Glomerular visceral epithelial cell (primary cell): Measurements from ENCODE around the gene UTY.

ENCODE experiments used
- DNase-seq: peaks from one replicate; pipeline ENCODE4 v3.0.0-alpha.2; 2016; ENCODE audit errors: extremely low spot score

The UTY gene

DNA sequence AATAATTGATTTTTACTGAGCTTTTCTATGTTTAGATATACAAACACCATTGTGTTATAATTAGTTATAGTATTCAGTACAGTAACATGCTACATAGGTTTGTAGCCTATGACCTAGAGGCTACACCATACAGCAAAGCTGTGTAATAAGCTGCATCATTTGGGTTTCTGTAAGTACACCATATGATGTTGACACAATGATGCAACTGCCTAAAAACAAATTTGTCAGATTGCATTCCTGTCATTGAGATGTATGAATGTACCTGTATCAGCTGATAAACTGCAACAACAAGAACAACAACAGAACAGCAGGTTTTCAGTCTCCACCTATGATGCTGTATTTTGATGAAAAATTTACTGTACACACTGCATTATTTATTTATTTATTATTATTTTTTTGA, 64.3 kb downstream of the UTY start:
- DNase-seq, result no peak

DNA sequence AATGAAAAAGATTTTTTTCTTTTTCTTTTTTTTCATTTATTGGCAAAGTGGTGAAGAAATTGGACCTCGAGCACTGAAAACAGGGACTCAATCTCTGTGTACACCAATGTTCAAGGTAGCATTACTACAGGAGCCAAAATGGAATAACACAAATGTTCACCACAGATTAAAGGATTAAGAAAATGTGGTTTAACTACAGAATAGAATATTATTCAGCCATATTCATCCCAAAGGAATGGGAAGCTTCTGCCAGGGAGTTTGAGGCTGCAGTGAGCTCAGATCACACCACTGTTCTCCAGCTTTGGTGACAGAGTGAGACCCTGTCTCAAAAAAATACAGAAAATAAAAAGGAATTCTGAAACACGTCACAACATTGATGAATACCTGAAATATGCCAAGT, 81.0 kb downstream of the UTY start:
- DNase-seq, result no peak

DNA sequence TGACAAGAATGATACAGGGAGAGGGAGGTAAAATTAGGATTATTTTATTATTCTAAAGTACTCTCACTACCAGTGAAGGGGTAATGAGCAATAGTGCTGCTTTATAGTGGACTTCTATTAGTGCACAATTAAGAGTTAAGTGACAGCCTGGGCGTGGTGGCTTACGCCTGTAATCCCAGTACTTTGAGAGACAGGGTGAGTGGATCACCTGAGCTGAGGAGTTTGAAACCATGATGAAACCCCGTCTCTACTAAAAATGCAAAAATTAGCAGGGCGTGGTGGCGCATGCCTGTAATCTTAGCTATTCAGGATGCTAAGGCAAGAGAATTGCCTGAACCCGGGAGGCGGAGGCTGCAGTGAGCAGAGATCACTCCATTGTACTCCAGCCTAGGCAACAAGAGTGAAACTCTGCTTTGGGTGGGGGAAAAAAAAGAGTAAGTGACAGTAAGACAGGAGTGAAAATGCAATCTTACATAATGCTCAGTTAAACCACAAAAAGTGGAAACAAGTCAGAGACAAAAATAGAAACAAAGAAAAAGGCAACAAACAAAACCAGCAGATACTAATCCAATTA, 98.6 kb downstream of the UTY start:
- DNase-seq, result no peak

DNA sequence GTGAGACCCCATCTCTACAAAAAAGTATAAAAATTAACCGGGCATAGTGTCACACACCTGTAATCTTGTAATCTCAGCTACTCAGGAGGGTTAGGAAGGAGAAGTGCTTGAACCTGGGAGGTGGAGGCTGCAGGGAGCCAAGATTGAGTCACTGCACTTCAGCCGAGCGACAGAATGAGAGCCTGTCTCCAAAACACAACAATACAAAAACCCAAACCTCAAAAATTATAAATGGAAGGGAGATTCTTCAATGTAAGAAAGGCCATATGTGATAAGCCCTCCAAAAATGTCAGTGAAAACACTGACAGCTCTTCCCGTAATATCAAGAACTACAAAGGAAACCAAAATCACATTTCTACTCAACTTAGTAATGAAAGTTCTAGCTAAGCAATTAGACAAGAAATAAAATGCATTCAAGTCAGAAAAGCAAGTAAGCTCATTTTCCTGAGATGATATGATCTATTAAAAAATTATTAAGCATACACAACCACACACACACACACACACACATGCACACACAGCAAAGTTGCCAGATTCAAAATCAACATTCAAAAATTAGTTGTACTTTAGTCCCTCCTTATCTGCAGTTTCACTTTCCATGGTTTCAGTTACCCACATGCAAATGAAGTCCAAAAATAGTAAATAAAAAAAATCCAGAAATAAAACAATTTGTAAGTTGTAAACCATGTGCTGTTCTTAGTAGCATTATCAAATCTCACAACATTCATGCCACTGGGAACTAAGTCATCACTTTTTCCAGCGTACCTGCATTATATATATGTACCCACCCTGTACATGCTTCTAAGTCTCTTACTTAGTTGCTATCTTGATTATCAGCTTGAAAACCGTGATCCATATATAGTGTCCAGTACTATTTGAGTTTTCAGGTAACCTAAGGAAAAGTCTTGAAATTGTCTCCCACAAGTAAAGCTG, 108.7 kb downstream of the UTY start:
- DNase-seq, result no peak

DNA sequence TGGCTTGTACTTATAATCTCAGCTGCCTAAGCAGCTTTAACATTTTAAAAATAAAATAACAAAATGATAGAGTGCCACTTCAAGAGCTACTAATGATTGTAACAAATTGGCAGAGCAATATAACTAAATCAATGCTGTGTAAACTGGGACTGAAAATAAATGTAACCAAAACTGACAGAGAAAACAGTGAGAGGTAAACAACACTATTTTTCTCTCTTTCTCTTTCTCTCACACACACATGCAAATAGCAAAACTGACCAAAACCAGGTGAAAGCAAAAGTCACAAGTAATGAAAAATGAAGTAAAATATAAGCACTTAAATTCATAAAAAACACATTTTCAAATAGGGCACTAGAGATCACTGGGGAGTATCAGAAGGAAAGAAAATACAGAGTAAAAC, 109.6 kb downstream of the UTY start:
- DNase-seq, result no peak

DNA sequence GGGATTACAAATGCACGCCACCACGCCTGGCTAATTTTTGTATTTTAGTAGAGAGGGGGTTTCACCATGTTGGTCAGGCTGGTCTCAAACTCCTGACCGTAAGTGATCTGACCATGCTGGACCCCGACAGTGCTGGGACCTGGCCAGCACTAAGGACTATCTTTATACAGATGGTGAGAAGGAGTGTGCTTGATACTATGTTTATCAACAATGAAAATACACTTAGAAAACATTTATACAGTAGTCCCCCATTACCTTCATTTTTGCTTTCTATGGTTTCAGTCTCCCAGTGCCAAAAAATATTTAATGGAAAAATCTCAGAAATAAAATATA, 111.4 kb downstream of the UTY start:
- no peak for DNase-seq

DNA sequence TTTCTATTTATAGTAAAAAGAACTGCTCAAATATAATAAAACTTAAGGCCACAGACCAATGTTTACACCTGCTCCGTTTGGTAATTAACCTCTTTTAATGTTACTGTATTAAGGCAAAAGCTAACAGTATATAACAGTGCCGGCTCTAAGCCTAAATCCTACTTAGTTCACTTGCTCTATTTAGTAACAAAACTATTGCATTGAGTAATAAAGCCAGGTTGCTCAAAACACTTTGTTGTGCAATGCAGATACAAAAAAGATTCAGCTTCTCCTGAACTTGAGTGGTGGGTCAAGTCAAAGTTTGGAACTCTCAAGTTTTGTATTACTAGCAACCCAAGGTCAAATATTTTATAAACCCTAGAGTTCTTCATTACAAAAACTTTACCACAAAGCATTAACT, 116.2 kb downstream of the UTY start:
- DNase-seq, result no peak

DNA sequence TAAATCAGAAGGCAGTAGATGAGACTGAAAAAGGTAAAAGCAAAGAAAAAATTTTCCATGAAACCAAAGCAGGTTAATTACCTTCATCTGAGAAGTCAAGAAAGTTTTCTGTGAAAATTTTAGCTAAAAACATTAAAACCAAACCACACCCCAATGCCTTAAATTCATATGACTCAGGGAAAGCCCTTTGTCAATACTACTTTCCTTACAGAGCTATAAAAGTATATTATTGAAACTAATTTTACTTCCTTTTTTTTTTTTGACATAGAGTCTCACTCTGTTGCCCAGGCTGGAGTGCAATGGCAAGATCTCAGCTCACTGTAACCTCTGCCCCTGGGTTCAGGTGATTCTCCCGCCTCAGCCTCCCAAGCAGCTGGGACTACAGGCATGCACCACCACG, 117.2 kb downstream of the UTY start:
- DNase-seq, result no peak

DNA sequence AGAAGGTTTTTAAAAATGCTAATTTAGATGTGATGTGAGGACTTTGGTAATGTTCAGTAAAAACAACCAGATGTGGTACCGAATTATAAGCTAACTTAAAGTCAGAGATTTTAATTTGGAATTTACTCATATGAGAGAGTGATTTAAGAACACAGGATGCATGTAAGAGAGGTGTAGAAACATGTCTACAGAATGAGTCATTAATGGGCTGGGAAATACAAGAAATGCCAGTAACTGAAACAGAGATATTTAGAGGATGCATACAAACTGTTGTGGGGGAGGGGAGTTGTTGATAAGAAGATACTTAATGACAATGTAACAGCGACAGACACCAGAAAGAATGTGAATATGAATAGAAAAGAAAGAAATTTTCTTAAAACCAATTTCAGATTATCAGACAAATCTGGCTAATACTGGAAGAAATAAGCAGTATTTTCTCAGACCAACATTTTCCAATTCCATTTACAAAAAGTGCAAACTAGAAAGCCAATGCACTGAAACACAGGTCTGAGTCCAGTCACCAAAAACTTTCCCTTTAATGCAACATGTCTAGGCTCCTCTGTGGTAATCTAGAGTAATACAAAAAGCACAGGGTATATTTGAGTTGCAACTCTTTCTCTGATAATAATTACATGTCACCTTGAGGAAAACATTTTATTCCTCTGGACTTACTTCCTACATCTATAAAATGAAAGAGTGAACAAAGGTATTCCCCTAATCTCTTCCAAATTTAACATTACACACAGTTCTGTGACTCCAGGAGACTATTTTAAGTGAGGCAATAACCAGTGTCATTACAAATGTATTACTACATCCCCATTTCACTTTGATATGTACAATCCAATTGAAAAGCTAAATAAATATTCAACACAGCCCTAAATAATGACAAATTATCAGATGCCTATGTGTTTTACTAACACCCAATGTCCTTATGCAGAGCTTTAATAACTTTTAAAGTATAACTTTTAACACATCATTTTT, 117.9 kb downstream of the UTY start:
- DNase-seq, result peak; percentile 15

DNA sequence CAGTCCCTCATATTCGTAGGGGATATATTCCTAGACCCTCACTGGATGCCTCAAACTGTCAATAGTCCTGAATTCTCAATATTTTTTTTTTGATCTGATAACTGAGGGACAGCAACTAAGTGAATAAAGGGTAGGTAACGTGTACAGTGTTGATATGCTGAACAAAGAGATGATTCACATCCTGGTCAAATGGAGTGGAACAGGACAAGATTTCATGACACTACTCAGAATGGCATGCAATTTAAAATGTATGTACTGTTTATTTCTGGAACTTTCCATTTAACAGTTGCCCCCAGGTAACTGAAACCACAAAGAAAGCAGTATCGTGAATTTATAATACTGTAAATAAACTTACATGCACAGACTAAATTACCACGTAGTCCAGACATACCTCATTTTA, 128.4 kb downstream of the UTY start:
- DNase-seq, result no peak

DNA sequence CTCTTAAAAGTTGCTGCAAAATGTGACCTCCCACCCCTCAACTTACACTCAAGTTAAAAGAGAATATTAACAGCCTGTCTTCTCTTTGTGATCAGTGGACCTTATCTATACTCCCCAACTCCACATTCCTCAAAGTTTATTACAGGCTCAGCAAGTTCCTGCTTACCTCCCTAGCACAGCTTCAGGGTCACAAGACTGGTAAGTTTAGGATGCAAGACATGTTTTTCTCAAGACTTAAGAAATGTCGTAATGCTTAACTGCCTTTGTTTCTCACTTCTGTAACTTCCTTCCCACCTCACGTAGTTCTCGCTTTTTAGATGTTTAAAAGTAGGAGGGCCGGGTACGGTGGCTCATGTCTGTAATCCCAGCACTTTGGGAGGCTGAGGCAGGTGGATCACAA, 132.7 kb downstream of the UTY start:
- no peak for DNase-seq

DNA sequence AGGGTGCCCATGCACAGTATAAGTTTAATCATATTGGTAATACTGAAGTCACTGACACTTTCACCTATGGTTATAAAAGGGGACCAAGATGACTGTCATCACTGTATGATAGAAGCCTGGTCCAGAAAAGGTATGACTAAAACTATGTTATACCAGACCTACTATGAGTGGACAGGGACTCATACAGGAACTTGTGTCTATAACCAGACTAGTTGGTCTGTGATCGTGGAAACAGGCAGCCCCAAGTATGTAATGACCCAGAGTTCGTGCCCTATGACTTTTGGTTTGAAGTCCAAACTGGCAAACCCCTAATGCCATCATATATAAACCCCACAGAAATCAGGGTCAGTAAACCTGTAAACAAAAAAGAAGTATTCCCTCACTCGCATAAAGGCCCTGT, 134.3 kb downstream of the UTY start:
- no peak for DNase-seq

DNA sequence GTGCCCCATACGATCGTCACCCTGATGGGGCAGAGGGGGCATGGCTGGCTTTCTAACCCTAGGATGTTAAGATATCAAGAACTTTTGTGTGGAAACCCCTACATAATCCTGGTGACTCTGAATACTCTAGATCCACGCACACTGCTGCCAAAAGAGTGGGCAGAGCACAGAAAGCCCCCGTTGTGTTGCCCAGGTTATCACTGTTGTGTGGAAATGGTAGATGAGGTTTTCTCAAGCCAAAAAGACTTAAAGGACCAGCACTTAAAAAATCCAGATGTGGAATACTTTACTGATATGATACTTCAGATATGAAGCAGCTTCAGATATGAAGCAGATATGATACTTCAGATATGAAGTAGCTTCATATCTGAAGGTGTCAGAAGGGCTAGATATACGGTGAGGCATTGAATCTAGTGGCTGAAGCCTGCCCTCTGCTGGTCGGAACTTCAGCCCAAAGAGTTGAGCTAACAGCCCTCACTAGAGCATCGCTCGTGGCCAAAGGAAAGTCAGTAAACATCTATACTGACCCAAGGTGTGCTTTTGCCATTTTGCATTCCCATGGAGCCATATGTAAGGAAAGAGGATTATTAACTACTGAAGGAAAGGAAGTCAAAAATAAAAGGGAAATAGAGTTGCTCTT, 136.4 kb downstream of the UTY start:
- peak; percentile 34 for DNase-seq

DNA sequence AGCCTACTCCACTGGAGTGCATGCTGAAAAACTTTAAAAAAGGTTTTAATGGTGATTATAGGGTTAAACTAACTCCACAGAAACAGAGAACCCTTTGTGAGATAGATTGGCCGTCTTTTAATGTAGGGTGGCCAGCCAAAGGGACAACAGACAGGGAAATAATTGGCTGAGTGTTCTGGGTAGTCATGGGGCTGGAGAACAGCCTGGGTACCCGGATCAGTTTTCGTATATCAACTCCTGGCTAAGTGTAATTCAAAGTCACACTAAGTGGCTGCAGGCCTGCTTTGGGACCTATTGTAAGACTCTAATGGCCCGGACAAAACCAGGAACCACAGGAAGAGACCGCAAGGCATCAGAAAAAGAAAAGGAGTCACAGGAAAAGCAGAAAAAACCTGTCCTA, 139.9 kb downstream of the UTY start:
- no peak for DNase-seq

DNA sequence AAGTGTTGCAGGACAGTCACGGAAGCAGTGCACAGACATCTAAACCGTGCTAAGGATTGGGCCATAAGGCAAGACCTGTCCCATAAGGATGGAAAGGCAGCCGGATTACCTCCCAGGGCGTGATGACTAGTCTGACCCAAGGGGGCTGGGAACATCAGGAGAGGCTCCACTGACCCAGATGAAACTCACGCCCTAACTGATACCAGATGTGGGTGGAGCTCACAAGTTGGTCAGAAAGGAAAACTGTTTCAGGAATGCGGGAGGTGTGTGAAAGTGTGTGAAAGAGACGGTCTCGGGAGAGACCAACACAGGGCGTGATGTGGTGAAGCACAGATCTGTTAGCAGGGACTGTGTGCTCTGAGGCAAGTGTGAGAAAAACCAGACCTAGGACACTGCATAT, 140.5 kb downstream of the UTY start:
- DNase-seq, result peak; percentile 12

DNA sequence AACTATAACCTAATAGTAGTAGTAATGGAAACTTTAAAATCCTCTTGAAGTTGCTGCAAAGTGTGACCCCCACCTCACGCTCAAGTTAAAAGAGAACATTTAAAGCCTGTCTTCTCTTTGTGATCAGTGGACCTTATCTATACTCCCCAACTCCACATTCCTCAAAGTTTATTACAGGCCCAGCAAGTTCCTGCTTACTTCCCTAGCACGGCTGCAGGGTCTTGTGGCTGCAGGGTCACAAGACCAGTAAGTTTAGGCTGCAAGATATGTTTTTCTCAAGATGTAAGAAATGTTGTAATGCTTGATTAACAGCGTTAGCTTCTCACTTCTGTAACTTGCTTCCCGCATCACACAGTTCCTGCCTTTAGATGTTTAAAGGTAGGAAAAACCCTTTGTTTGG, 141.1 kb downstream of the UTY start:
- no peak for DNase-seq

DNA sequence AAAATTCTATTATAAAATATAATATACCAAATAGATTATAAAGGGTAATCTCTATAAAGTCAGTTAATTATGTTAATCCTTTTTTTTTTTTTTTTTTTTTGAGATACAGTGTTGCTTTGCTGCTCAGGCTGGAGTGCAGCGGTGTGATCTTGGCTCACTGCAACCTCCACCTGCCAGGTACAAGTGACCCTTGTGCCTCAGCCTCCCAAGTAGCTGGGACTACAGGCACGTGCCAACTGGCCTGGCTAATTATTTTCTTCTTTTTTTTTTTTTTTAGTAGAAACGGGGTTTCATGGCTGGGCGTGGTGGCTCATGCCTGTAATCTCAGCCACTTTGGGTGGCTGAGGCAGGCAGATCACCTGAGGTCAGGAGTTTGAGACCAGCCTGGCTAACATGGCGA, 141.9 kb downstream of the UTY start:
- DNase-seq, result no peak

DNA sequence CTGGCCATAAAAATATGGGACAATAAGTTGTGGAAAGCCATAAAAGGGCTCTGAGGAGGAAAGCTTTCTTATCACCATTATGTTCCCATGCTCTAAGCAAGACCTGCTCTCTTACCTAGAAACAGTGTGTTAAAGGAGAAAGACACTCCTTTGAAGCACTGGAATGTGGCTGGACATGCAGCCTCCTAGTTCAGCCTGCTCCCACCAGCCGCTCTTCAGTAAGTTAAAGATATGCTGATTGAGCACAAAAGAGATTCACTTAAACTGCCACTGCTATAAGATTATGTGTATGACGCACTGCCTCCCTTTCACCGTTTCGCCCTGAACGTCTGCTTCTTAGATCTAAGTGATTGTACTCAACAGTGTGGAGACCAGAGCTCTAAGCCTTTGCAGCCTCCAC, 146.0 kb downstream of the UTY start:
- no peak for DNase-seq

DNA sequence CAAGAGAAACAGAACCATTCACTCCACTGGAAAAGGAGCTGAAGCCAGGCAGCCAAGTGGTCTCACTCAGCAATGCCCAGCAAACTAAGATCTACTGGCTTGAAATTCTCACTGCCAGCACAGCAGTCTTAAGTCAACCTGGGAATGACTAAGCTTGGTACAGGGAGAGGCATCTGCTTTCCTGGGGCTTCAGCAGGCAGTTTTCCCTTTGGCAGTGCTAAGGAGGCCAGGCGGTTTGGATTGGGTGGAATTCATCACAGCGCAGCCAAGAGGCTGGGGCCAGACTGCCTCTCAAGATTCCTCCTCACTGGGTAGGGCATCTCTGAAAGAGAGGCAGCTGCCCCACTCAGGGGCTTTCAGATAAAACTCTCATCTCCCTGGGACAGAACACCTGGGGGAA, 149.2 kb downstream of the UTY start:
- no peak for DNase-seq

DNA sequence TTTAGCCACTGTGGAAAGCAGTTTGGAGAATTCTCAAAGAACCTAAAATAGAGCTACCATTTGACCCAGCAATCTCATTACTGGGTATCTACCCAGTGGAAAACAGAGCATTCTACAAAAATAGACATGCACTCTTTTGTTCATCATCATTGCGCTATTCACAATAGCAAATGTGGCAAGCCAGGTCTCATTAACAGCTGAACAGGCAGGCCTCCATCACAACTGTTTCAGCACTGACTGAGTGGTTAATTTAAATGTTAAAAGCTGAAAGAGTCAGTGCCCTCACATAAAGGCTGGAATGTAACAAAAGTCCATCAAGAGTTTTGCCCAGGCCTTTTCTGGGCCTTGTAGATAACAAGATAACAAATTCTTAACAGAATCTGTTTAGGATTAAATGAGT, 166.9 kb downstream of the UTY start:
- DNase-seq, result no peak

DNA sequence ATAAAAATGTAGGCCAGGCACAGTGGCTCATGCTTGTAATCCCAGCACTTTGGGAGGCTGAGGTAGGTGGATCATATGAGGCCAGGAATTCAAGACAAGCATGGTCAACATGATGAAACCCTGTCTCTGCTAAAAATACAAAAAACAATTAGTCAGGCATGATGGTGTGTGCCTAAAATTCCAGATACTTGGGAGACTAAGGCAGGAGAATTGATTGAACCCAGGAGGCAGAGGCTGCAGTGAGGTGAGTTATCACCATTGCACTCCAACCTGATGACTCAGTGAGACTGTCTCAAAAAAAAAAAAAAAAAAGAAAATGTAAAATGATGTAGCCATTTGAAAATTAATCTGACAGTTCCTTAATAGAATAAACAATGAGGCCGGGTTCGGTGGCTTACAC, 171.9 kb downstream of the UTY start:
- DNase-seq, result no peak

DNA sequence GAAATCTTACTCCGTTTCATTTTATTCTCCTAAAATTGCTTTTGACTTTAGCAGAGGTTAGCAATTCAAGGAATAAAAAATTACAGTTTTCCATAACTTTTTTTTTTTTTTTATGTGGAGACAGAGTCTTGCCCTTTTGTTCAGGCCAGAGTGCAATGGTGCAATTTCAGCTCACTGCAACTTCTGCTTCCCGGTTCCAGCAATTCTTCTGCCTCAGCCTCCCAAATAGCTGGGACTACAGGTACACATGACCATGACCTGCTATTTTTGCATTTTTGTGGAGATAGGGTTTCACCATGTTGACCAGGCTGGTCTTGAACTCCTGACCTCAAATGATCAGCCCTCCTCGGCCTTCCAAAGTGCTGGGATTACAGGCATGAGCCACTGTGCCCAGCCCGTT, 179.0 kb downstream of the UTY start:
- no peak for DNase-seq
